HCT116 (cell line): Measurements from ENCODE around the gene TUBB4B. TPM values are rescaled to one million over a fixed set of nuclear protein-coding genes. Genes with fewer than 3 reads are reported as not detected.

Experiments used
- ATAC-seq: fragments of 200-7000 bp; cut with Tn5 transposase; 2 replicates; pipeline ENCODE4 v1.9.1; 2020; ENCODE audit warnings: mild to moderate bottlenecking, moderate library complexity
- BruUV-seq: library from RNA; stranded (reverse); fragments of 400-500 nt; replicated peaks from 2 replicates; lab custom pipeline; 2021; lab: Mats Ljungman, UMichigan
- CTCF ChIA-PET: fragments of 300-600 bp; sonication (Branson Sonifier 250); formaldehyde crosslinking; loops from one replicate; lab custom pipeline; 2021; ENCODE audit warnings: antibody characterized with exemption; lab: Charles Lee
- POLR2A ChIA-PET: fragments of 300-600, 350-600 bp; sonication (Branson Sonifier 250); formaldehyde crosslinking; loops from one replicate; lab custom pipeline; 2021; ENCODE audit warnings: antibody characterized with exemption; lab: Charles Lee
- RAD21 ChIA-PET, 2 experiments: fragments of 300-600 bp; sonication (Branson Sonifier 250); formaldehyde crosslinking; loops; one replicate each; lab custom pipeline; 2023; ENCODE audit warnings: low total read pairs in 2 of 2; ENCODE audit not compliant: uncharacterized antibody in 2 of 2, unreplicated experiment in 2 of 2, low non-redundant PET in 1 of 2; lab: Charles Lee
- DNase-seq: peaks from one replicate; pipeline ENCODE4 v3.0.0-alpha.2; 2010; ENCODE audit warnings: low read depth, low spot score
- H2AFZ ChIP-seq: fragments of 200-600 bp; shearing (Covaris generic), sonication (generic); 2 replicates; pipeline ENCODE4 v1.6.1; 2017; ENCODE audit warnings: low read depth, mixed run types, mixed read lengths, antibody characterized with exemption, low read length; ENCODE audit not compliant: poor library complexity, severe bottlenecking
- H3K27ac ChIP-seq: 2 replicates; pipeline ENCODE4 v1.5.1; 2012; ENCODE audit warnings: low read depth, low read length
- H3K27me3 ChIP-seq: fragments of 200-600 bp; sonication (generic); 2 replicates; pipeline ENCODE4 v1.6.1; 2016; ENCODE audit warnings: mixed run types, low read length, mixed read lengths; ENCODE audit not compliant: insufficient read depth
- H3K36me3 ChIP-seq, 2 experiments: fragments of 200-500 bp in 1 of 2; fragments of 200-600 bp in 1 of 2; sonication (Bioruptor generic) in 1 of 2; sonication (generic) in 1 of 2; 2 replicates each; pipeline versions ENCODE4 v1.5.1 to v1.6.1; 2014 to 2016; ENCODE audit warnings: low read length in 2 of 2, inconsistent platforms in 1 of 2, mixed read lengths in 1 of 2, mixed run types in 1 of 2; ENCODE audit not compliant: insufficient read depth in 2 of 2, control insufficient read depth in 1 of 2
- H3K4me1 ChIP-seq, 2 experiments: fragments of 200-600 bp in 1 of 2; sonication (generic) in 1 of 2; 2 replicates each; pipeline versions ENCODE4 v1.5.1 to v1.6.1; 2012 to 2017; ENCODE audit warnings: low read length in 2 of 2, inconsistent platforms in 1 of 2, mild to moderate bottlenecking in 1 of 2, mixed read lengths in 1 of 2, mixed run types in 1 of 2, moderate library complexity in 1 of 2; ENCODE audit not compliant: insufficient read depth in 2 of 2, control insufficient read depth in 1 of 2
- H3K4me2 ChIP-seq: fragments of 200-600 bp; sonication (generic); 2 replicates; pipeline ENCODE4 v1.6.1; 2017; ENCODE audit warnings: mixed run types, low read length, mixed read lengths
- H3K4me3 ChIP-seq, 2 experiments: fragments of 200-600 bp in 1 of 2; sonication (generic) in 1 of 2; replicated peaks in 1 of 2; 2 replicates each; pipeline ENCODE4 v1.5.1; 2011 to 2016; ENCODE audit warnings: low read length in 2 of 2, control low read depth in 1 of 2, low read depth in 1 of 2, mild to moderate bottlenecking in 1 of 2, mixed read lengths in 1 of 2, mixed run types in 1 of 2
- H3K79me2 ChIP-seq: fragments of 200-600 bp; sonication (generic); 2 replicates; pipeline ENCODE4 v1.6.1; 2017; ENCODE audit warnings: mild to moderate bottlenecking, mixed run types, low read length, moderate library complexity, mixed read lengths; ENCODE audit not compliant: insufficient read depth
- H3K9ac ChIP-seq: fragments of 200-600 bp; sonication (generic); 2 replicates; pipeline ENCODE4 v1.6.1; 2016; ENCODE audit warnings: low read length, mixed read lengths
- H3K9me2 ChIP-seq: fragments of 200-600 bp; sonication (generic), shearing (Covaris generic); 2 replicates; pipeline ENCODE4 v1.6.1; 2017; ENCODE audit warnings: mixed run types, mild to moderate bottlenecking, moderate library complexity; ENCODE audit not compliant: insufficient read depth
- H3K9me3 ChIP-seq, 2 experiments: fragments of 200-500 bp in 1 of 2; fragments of 200-600 bp in 1 of 2; sonication (Bioruptor generic) in 1 of 2; sonication (generic) in 1 of 2; 2 replicates each; pipeline ENCODE4 v1.6.1; 2014 to 2017; ENCODE audit warnings: low read length in 2 of 2, mixed read lengths in 2 of 2, inconsistent platforms in 1 of 2, low read depth in 1 of 2, mild to moderate bottlenecking in 1 of 2, mixed run types in 1 of 2, moderate library complexity in 1 of 2; ENCODE audit not compliant: control insufficient read depth in 1 of 2, insufficient read depth in 1 of 2
- H4K20me1 ChIP-seq: fragments of 200-600 bp; sonication (generic), shearing (Covaris generic); 2 replicates; pipeline ENCODE4 v1.6.1; 2017; ENCODE audit warnings: mixed run types, mild to moderate bottlenecking, moderate library complexity; ENCODE audit not compliant: insufficient read depth
- CEBPB ChIP-seq: IDR thresholded peaks from 2 replicates; pipeline ENCODE4 v1.6.1; 2012; ENCODE audit warnings: low read depth
- EGR1 ChIP-seq: IDR thresholded peaks from 2 replicates; pipeline ENCODE4 v1.6.1; 2012; ENCODE audit warnings: low read depth
- ELF1 ChIP-seq: IDR thresholded peaks from 2 replicates; pipeline ENCODE4 v1.6.1; 2012; ENCODE audit warnings: low read depth, borderline replicate concordance
- EZH2 ChIP-seq: fragments of 200-600 bp; sonication (generic); IDR thresholded peaks from 2 replicates; pipeline ENCODE4 v1.6.1; 2017; ENCODE audit warnings: antibody characterized with exemption, mixed run types
- EZH2phosphoT487 ChIP-seq: fragments of 200-600 bp; IDR thresholded peaks from 2 replicates; pipeline ENCODE4 v1.6.1; 2018; ENCODE audit warnings: antibody characterized with exemption, borderline replicate concordance
- FOSL1 ChIP-seq: IDR thresholded peaks from 2 replicates; pipeline ENCODE4 v1.6.1; 2012; ENCODE audit warnings: low read depth
- JUND ChIP-seq: IDR thresholded peaks from 2 replicates; pipeline ENCODE4 v1.6.1; 2012
- SIN3A ChIP-seq: IDR thresholded peaks from 2 replicates; pipeline ENCODE4 v1.6.1; 2012; ENCODE audit warnings: low read depth
- SP1 ChIP-seq: IDR thresholded peaks from 2 replicates; pipeline ENCODE4 v1.6.1; 2012; ENCODE audit warnings: low read depth
- ZFX ChIP-seq: fragments of 450-650 bp; IDR thresholded peaks from 2 replicates; pipeline ENCODE4 v1.6.1; 2017
- ZNF274 ChIP-seq: fragments of 200-500 bp; sonication (Bioruptor generic); IDR thresholded peaks from 2 replicates; pipeline ENCODE4 v1.6.1; 2014; ENCODE audit warnings: mild to moderate bottlenecking, low read depth, low read length, inconsistent platforms
- intact Hi-C: fragments of 100-400 bp; cut with micrococcal nuclease; formaldehyde crosslinking; loops from 2 replicates; pipeline ENCODE4 v1.10.0; 2022
- total RNA-seq: library from RNA; stranded (reverse); gene quantifications from one replicate; pipeline ENCODE4 v1.2.1, GENCODE V29; 2021; ENCODE audit not compliant: unreplicated experiment
- TF ChIP-seq, protein P1 (sequence below): IDR thresholded peaks from 2 replicates; pipeline ENCODE4 v1.6.1; 2012
- TF ChIP-seq, protein P2 (sequence below): IDR thresholded peaks from 2 replicates; pipeline ENCODE4 v1.6.1; 2012
- TF ChIP-seq, protein P3 (sequence below), 3 experiments: fragments of 200-600 bp in 1 of 3; sonication (generic) in 1 of 3; IDR thresholded peaks in 2 of 3; conservative IDR thresholded peaks in 1 of 3; 2 replicates each; pipeline ENCODE4 v1.5.1; 2012 to 2017; ENCODE audit warnings: low read depth in 2 of 3, low read length in 2 of 3, antibody characterized with exemption in 1 of 3, borderline replicate concordance in 1 of 3, control low read depth in 1 of 3, mild to moderate bottlenecking in 1 of 3, mixed read lengths in 1 of 3, mixed run types in 1 of 3, moderate library complexity in 1 of 3; ENCODE audit not compliant: insufficient read depth in 1 of 3
- TF ChIP-seq, protein P4 (sequence below): IDR thresholded peaks from 2 replicates; pipeline ENCODE4 v1.6.1; 2012; ENCODE audit warnings: low read depth

The TUBB4B gene
- total RNA-seq, 1 experiment from 2014 or later, result 502 TPM

DNA sequence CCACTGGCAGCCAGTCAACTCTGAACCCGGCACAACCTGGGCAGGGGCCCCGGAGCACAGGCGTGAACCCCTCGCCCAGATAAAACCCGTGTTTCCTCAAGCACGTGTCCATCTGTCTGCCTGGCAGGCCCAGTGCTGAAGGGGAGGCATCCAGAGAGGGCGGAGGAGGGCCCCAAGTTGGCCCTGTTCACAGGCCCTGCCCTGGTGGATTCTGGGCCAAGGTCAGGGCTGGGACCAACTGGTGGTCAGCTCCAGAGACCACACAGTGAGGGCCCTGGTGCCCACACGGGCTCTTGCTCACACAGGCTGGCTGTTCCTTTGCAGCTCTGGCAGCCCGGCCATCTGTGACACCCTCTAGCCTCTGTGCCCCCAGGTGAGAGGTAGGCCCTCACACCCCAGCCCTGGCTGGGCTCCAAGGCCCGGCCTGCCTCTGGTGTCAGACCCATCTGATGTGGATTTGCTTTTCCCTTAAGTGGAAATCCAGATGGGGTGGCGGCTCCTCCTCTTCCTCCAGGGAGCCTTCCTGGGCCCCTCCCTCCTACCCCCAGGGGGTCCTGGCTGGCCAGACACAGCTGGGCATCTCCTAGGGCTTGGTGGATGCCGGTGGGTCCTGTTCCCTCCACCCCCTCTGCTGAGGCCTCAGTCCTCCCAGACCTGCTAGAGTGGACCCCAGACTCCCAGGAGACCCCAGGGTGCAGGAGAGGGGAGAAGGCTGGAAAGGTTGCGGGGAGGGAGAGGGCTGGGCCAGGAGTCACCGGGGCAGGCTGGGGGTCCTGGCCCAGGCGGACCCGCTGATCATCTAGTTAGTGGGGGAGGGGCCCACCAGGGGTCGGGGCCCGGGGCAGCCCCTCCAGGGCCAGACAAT is 9.5 kb downstream of the TUBB4B start:
- Histone ChIP-seq H3K4me1 (peaks cover 15 to 30% of the 10 kb centered on the region in 2 experiments), H3K36me3 (no peaks in the 10 kb centered on the region), H3K27ac (no peak overlapping the region), H3K27me3 (no peaks in the 10 kb centered on the region), H3K79me2 (peaks cover 4% of the 10 kb centered on the region), H3K4me2 (no peak overlapping the region), H3K9me2 (no peaks in the 10 kb centered on the region), H3K9ac (no peak overlapping the region), H4K20me1 (no peaks in the 10 kb centered on the region), H3K4me3 (no peak overlapping the region), H2AFZ (no peak overlapping the region), H3K9me3 (no peaks in the 10 kb centered on the region)
- intact Hi-C loops, result no loop called here
- no peak for ATAC-seq
- no peak for DNase-seq
- no TSS peak for BruUV-seq
- POLR2A ChIA-PET, result interaction anchor here (1.4 kb wide), 1 partner anchor 10 kb away, joined by 6 read pairs; the partner anchor contains the start of gene TUBB4B
- CTCF ChIA-PET, result interaction anchor here (1.1 kb wide), 1 partner anchor 14 kb away, joined by 4 read pairs; no protein-coding TSS in a partner anchor
- RAD21 ChIA-PET, result no interaction called here
- no peak for TF ChIP-seq EZH2
- no peak for TF ChIP-seq ZNF274

DNA sequence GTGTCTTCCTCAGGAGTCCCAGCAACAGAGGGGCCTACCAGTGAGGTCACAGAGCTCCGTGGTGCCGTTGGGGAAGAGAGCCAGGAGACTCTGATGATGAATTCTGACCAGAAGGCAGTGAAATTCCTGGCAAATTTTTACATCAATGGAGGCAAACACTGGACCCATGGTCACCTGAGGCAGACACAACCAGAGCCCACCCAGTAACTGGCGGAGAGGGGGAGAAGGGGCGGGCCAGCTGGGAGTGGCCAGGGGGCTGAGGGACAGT is 10.0 kb downstream of the TUBB4B start, which contains the start of gene STPG3:
STPG3 (plus strand) TSS at position 93 of the 268 bp plus-strand sequence; CDS start at position 94, 1 bp downstream.
- Histone ChIP-seq H4K20me1 (no peaks in the 10 kb centered on the region), H3K79me2 (peaks cover 9% of the 10 kb centered on the region), H3K27me3 (no peaks in the 10 kb centered on the region), H3K9me3 (no peaks in the 10 kb centered on the region), H2AFZ (no peak within 1 kb of the TSS), H3K4me2 (no peak within 1 kb of the TSS), H3K4me1 (peaks cover 15 to 33% of the 10 kb centered on the region in 2 experiments), H3K4me3 (no peak within 1 kb of the TSS), H3K9ac (no peak within 1 kb of the TSS), H3K27ac (peak within 1 kb of the TSS; percentile 29; the same call in 1 of the 2 replicates), H3K36me3 (peaks cover 0 to 3% of the 10 kb centered on the region in 2 experiments; a peak in 1 of 4 replicates), H3K9me2 (no peaks in the 10 kb centered on the region)
- BruUV-seq, result no TSS peak
- ChIA-PET RAD21 (no interaction called here), POLR2A (no interaction called here), CTCF (no interaction called here)
- ATAC-seq, result no peak
- intact Hi-C loops, result no loop called here
- no peak for DNase-seq
- TF ChIP-seq, protein P1, sequence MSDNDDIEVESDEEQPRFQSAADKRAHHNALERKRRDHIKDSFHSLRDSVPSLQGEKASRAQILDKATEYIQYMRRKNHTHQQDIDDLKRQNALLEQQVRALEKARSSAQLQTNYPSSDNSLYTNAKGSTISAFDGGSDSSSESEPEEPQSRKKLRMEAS, result no peak
- no peak for TF ChIP-seq SP1
- TF ChIP-seq, protein P2, sequence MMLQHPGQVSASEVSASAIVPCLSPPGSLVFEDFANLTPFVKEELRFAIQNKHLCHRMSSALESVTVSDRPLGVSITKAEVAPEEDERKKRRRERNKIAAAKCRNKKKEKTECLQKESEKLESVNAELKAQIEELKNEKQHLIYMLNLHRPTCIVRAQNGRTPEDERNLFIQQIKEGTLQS, result no peak
- TF ChIP-seq, protein P3, sequence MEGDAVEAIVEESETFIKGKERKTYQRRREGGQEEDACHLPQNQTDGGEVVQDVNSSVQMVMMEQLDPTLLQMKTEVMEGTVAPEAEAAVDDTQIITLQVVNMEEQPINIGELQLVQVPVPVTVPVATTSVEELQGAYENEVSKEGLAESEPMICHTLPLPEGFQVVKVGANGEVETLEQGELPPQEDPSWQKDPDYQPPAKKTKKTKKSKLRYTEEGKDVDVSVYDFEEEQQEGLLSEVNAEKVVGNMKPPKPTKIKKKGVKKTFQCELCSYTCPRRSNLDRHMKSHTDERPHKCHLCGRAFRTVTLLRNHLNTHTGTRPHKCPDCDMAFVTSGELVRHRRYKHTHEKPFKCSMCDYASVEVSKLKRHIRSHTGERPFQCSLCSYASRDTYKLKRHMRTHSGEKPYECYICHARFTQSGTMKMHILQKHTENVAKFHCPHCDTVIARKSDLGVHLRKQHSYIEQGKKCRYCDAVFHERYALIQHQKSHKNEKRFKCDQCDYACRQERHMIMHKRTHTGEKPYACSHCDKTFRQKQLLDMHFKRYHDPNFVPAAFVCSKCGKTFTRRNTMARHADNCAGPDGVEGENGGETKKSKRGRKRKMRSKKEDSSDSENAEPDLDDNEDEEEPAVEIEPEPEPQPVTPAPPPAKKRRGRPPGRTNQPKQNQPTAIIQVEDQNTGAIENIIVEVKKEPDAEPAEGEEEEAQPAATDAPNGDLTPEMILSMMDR (IDR thresholded peaks at IDR 0.05 in 2 of 3, conservative IDR thresholded peaks at IDR 0.05 in 1 of 3; ENCODE audit: borderline replicate concordance in 1 of 3, insufficient read depth in 1 of 3, low read depth in 2 of 3, low read length in 2 of 3), result no peak
- TF ChIP-seq EZH2phosphoT487, result no peak
- TF ChIP-seq ELF1, result no peak
- TF ChIP-seq EZH2, result no peak
- TF ChIP-seq SIN3A, result no peak
- TF ChIP-seq ZFX, result no peak
- no peak for TF ChIP-seq CEBPB
- TF ChIP-seq, protein P4, sequence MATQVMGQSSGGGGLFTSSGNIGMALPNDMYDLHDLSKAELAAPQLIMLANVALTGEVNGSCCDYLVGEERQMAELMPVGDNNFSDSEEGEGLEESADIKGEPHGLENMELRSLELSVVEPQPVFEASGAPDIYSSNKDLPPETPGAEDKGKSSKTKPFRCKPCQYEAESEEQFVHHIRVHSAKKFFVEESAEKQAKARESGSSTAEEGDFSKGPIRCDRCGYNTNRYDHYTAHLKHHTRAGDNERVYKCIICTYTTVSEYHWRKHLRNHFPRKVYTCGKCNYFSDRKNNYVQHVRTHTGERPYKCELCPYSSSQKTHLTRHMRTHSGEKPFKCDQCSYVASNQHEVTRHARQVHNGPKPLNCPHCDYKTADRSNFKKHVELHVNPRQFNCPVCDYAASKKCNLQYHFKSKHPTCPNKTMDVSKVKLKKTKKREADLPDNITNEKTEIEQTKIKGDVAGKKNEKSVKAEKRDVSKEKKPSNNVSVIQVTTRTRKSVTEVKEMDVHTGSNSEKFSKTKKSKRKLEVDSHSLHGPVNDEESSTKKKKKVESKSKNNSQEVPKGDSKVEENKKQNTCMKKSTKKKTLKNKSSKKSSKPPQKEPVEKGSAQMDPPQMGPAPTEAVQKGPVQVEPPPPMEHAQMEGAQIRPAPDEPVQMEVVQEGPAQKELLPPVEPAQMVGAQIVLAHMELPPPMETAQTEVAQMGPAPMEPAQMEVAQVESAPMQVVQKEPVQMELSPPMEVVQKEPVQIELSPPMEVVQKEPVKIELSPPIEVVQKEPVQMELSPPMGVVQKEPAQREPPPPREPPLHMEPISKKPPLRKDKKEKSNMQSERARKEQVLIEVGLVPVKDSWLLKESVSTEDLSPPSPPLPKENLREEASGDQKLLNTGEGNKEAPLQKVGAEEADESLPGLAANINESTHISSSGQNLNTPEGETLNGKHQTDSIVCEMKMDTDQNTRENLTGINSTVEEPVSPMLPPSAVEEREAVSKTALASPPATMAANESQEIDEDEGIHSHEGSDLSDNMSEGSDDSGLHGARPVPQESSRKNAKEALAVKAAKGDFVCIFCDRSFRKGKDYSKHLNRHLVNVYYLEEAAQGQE, result no peak
- no peak for TF ChIP-seq JUND
- no peak for TF ChIP-seq FOSL1
- TF ChIP-seq EGR1, result no peak
